HEK293 (cell line): ENCODE data around the gene GPR4.
"Not testable (repeated sequence)": the region's sequence is repeated elsewhere in the genome, so short reads cannot be mapped to it uniquely, and the experiment has no call there.

ENCODE experiments used
- CTCF ChIA-PET: fragments of 350-600 bp; formaldehyde crosslinking; extraction: SDS; loops from one replicate; lab custom pipeline; 2021; ENCODE audit warnings: antibody characterized with exemption; lab: Yijun Ruan, JAX
- POLR2A ChIA-PET: fragments of 300-600 bp; formaldehyde crosslinking; extraction: SDS; loops from one replicate; lab custom pipeline; 2020; ENCODE audit warnings: antibody characterized with exemption, inconsistent platforms; lab: Yijun Ruan, JAX
- H3K27ac ChIP-seq: fragments of 200-500 bp; sonication (Bioruptor generic); 2 replicates; pipeline ENCODE4 v1.5.1; 2014; ENCODE audit warnings: low read depth, low read length, control low read depth, inconsistent platforms; ENCODE audit errors: extremely low read depth
- H3K36me3 ChIP-seq, 2 experiments: fragments of 200-500 bp in 1 of 2; sonication (Bioruptor generic) in 1 of 2; 1 replicate in 1 of 2; 2 replicates in 1 of 2; pipeline ENCODE4 v1.5.1; 2014 to 2017; ENCODE audit warnings: inconsistent platforms in 2 of 2, low read length in 2 of 2; ENCODE audit not compliant: control insufficient read depth in 2 of 2, insufficient read depth in 1 of 2
- H3K4me1 ChIP-seq: fragments of 200-500 bp; sonication (Bioruptor generic); 2 replicates; pipeline ENCODE4 v1.5.1; 2014; ENCODE audit warnings: mild to moderate bottlenecking, low read length, inconsistent platforms; ENCODE audit not compliant: control insufficient read depth, insufficient read depth
- H3K4me3 ChIP-seq: 2 replicates; pipeline ENCODE4 v1.5.1; 2011; ENCODE audit warnings: low read depth, mild to moderate bottlenecking, control low read depth, low read length, moderate library complexity
- H3K9me3 ChIP-seq: fragments of 200-500 bp; sonication (Bioruptor generic); 2 replicates; pipeline ENCODE4 v1.5.1; 2014; ENCODE audit warnings: low read depth, low read length, inconsistent platforms; ENCODE audit not compliant: control insufficient read depth, insufficient read depth
- FEZF1 ChIP-seq: fragments of 450-650 bp; formaldehyde crosslinking; IDR thresholded peaks from 2 replicates; pipeline ENCODE4 v1.5.1; 2016; ENCODE audit warnings: missing biosample characterization, missing genetic modification characterization
- HOXA7 ChIP-seq: sonication (generic); formaldehyde crosslinking; IDR thresholded peaks from 2 replicates; pipeline ENCODE4 v1.8.1; 2022; ENCODE audit warnings: missing genetic modification reagents, borderline replicate concordance
- PRDM10 ChIP-seq: fragments of 450-650 bp; formaldehyde crosslinking; IDR thresholded peaks from 2 replicates; pipeline ENCODE4 v1.5.1; 2016; ENCODE audit warnings: missing biosample characterization, missing genetic modification characterization
- REPIN1 ChIP-seq: fragments of 450-650 bp; formaldehyde crosslinking; IDR thresholded peaks from 2 replicates; pipeline ENCODE4 v1.5.1; 2017; ENCODE audit warnings: missing biosample characterization, missing genetic modification characterization, low read depth
- SALL2 ChIP-seq: fragments of 450-650 bp; formaldehyde crosslinking; IDR thresholded peaks from 2 replicates; pipeline ENCODE4 v1.5.0; 2017; ENCODE audit warnings: missing biosample characterization, mild to moderate bottlenecking, missing genetic modification characterization, borderline replicate concordance
- TRIM28 ChIP-seq: IDR thresholded peaks from 2 replicates; pipeline ENCODE4 v1.6.1; 2011; ENCODE audit warnings: low read length, control low read depth, borderline replicate concordance
- ZBTB21 ChIP-seq: fragments of 450-650 bp; formaldehyde crosslinking; IDR thresholded peaks from 2 replicates; pipeline ENCODE4 v1.5.1; 2017; ENCODE audit warnings: missing biosample characterization, missing genetic modification characterization
- ZBTB49 ChIP-seq: fragments of 450-650 bp; formaldehyde crosslinking; IDR thresholded peaks from 2 replicates; pipeline ENCODE4 v1.5.1; 2016; ENCODE audit warnings: missing biosample characterization, missing genetic modification characterization, low read depth
- ZBTB8A ChIP-seq: fragments of 450-650 bp; formaldehyde crosslinking; IDR thresholded peaks from 2 replicates; pipeline ENCODE4 v1.5.1; 2016; ENCODE audit warnings: missing biosample characterization, missing genetic modification characterization
- ZNF10 ChIP-seq: fragments of 450-650 bp; formaldehyde crosslinking; IDR thresholded peaks from 2 replicates; pipeline ENCODE4 v1.5.1; 2017; ENCODE audit warnings: missing biosample characterization, missing genetic modification characterization
- ZNF18 ChIP-seq: fragments of 450-650 bp; formaldehyde crosslinking; IDR thresholded peaks from 2 replicates; pipeline ENCODE4 v1.5.1; 2016; ENCODE audit warnings: missing biosample characterization, missing genetic modification characterization
- ZNF214 ChIP-seq: fragments of 450-650 bp; formaldehyde crosslinking; IDR thresholded peaks from 2 replicates; pipeline ENCODE4 v1.5.1; 2017; ENCODE audit warnings: missing biosample characterization, mild to moderate bottlenecking, missing genetic modification characterization, borderline replicate concordance
- ZNF266 ChIP-seq: fragments of 450-650 bp; formaldehyde crosslinking; IDR thresholded peaks from 2 replicates; pipeline ENCODE4 v1.5.1; 2016; ENCODE audit warnings: missing biosample characterization, missing genetic modification characterization, low read depth
- ZNF341 ChIP-seq: fragments of 450-650 bp; formaldehyde crosslinking; IDR thresholded peaks from 2 replicates; pipeline ENCODE4; 2016; ENCODE audit warnings: low read depth, missing biosample characterization, missing genetic modification characterization
- ZNF501 ChIP-seq: fragments of 450-650 bp; formaldehyde crosslinking; IDR thresholded peaks from 2 replicates; pipeline ENCODE4 v1.5.1; 2016; ENCODE audit warnings: missing biosample characterization, missing genetic modification characterization
- ZNF510 ChIP-seq: fragments of 450-650 bp; formaldehyde crosslinking; IDR thresholded peaks from 2 replicates; pipeline ENCODE4 v1.5.1; 2018; ENCODE audit warnings: mild to moderate bottlenecking, missing genetic modification characterization, missing biosample characterization; ENCODE audit not compliant: insufficient replicate concordance
- ZNF548 ChIP-seq: fragments of 450-650 bp; formaldehyde crosslinking; IDR thresholded peaks from 2 replicates; pipeline ENCODE4 v1.5.1; 2016; ENCODE audit warnings: missing biosample characterization, missing genetic modification characterization
- ZNF639 ChIP-seq: fragments of 450-650 bp; formaldehyde crosslinking; IDR thresholded peaks from 2 replicates; pipeline ENCODE4 v1.5.1; 2016; ENCODE audit warnings: missing biosample characterization, missing genetic modification characterization
- ZNF791 ChIP-seq: fragments of 450-650 bp; formaldehyde crosslinking; IDR thresholded peaks from 2 replicates; pipeline ENCODE4 v1.5.1; 2016; ENCODE audit warnings: missing biosample characterization, missing genetic modification characterization
- TF ChIP-seq, protein P1 (sequence below): fragments of 450-650 bp; formaldehyde crosslinking; IDR thresholded peaks from 2 replicates; pipeline ENCODE4 v1.5.1; 2017; ENCODE audit warnings: missing biosample characterization, missing genetic modification characterization

The GPR4 gene

DNA sequence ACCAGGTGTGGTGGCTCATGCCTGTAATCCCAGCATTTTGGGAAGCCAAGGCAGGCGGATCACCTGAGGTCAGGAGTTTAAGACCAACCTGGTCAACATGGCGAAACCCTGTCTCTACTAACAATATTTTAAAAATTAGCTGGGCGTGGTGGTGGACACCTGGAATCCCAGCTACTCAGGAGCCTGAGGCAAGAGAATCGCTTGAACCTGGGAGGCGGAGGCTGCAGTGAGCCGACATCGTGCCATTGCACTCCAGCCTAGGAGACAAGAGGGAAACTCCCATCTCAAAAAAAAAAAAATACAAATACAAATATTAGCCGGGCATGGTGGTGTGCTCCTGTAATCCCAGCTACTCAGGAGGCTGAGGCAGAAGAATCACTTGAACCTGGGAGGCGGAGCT lies 13.0 kb upstream of the GPR4 start:
- ChIA-PET CTCF (interaction anchor here (0.7 to 8.9 kb wide), 4 partner anchors 10 to 383 kb away, joined by 3 to 102 read pairs (median 10); partner anchors contain the start of gene EML2), POLR2A (interaction anchor here (1.8 to 2.3 kb wide), 4 partner anchors 16 to 77 kb away, joined by 4 to 19 read pairs (median 7); partner anchors contain the start of genes QPCTL and SNRPD2)
- H3K9me3 ChIP-seq, H3K4me3 ChIP-seq: not testable (repeated sequence)
- TF ChIP-seq REPIN1 (tag by site-specific recombination) = 0 out of 2 replicates have a peak, but pooled peaks have one; percentile 30
- Histone ChIP-seq H3K36me3 (peaks cover 41 to 66% of the 10 kb centered on the region in 2 experiments; a peak in 2 of 3 replicates), H3K4me1 (peaks cover 13% of the 10 kb centered on the region), H3K27ac (peak overlapping the region; percentile 57; the same call in 1 of the 2 replicates)

- Histone ChIP-seq H3K9me3 (no peaks in the 10 kb centered on the region), H3K36me3 (peaks cover 38 to 65% of the 10 kb centered on the region in 2 experiments), H3K27ac (peak overlapping the region; percentile 57), H3K4me3 (no peak overlapping the region), H3K4me1 (peaks cover 13% of the 10 kb centered on the region)
- ChIA-PET CTCF (interaction anchor here (1.3 to 8.9 kb wide), 5 partner anchors 9 to 129 kb away, joined by 3 to 102 read pairs (median 9); partner anchors contain the start of genes EML2, QPCTL and SNRPD2), POLR2A (interaction anchor here (0.5 to 2.3 kb wide), 7 partner anchors 13 to 168 kb away, joined by 3 to 7 read pairs (median 5); partner anchors contain the start of genes DMPK, EML2, OPA3 and QPCTL)
- no peak for TF ChIP-seq ZNF341 (tag by site-specific recombination)
- TF ChIP-seq, protein P1, sequence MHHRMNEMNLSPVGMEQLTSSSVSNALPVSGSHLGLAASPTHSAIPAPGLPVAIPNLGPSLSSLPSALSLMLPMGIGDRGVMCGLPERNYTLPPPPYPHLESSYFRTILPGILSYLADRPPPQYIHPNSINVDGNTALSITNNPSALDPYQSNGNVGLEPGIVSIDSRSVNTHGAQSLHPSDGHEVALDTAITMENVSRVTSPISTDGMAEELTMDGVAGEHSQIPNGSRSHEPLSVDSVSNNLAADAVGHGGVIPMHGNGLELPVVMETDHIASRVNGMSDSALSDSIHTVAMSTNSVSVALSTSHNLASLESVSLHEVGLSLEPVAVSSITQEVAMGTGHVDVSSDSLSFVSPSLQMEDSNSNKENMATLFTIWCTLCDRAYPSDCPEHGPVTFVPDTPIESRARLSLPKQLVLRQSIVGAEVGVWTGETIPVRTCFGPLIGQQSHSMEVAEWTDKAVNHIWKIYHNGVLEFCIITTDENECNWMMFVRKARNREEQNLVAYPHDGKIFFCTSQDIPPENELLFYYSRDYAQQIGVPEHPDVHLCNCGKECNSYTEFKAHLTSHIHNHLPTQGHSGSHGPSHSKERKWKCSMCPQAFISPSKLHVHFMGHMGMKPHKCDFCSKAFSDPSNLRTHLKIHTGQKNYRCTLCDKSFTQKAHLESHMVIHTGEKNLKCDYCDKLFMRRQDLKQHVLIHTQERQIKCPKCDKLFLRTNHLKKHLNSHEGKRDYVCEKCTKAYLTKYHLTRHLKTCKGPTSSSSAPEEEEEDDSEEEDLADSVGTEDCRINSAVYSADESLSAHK = peak; percentile 76
- TF ChIP-seq ZNF266 (tag by site-specific recombination) = no peak
- peak; percentile 76 for TF ChIP-seq PRDM10 (tag by site-specific recombination)
- TF ChIP-seq ZNF501 (tag by site-specific recombination) = no peak
- no peak for TF ChIP-seq ZBTB21 (tag by site-specific recombination)
- TF ChIP-seq ZBTB8A (tag by site-specific recombination) = no peak
- no peak for TF ChIP-seq HOXA7 (CRISPR knock-in tag)
- TF ChIP-seq ZNF548 (tag by site-specific recombination) = no peak
- no peak for TF ChIP-seq SALL2 (tag by site-specific recombination)
- TF ChIP-seq FEZF1 = no peak
- TF ChIP-seq ZNF510 (tag by site-specific recombination) = no peak
- no peak for TF ChIP-seq TRIM28
- no peak for TF ChIP-seq ZNF791 (tag by site-specific recombination)
- no peak for TF ChIP-seq ZNF18 (tag by site-specific recombination)
- TF ChIP-seq ZNF639 (tag by site-specific recombination) = no peak
- TF ChIP-seq ZNF10 = no peak
- TF ChIP-seq ZNF214 (tag by site-specific recombination) = no peak
- TF ChIP-seq ZBTB49 (tag by site-specific recombination) = no peak
Observed at GRCh38 chr19:45613926-45614725, 12.1 kb upstream of the GPR4 start.
